ENCODE measurements around the gene SOX18.

- no peak for TF ChIP-seq POLR2AphosphoS5 (IDR thresholded peaks at IDR 0.05; ENCODE audit: borderline replicate concordance, low read depth, low read length)
- no peak for TF ChIP-seq EZH2 (IDR thresholded peaks at IDR 0.05)
These were observed 8.4 kb upstream of the SOX18 start for GRCh38 chr20:64057628-64058498.
